Measurements from ENCODE around the gene ZNF185.

- TF ChIP-seq CTCF (IDR thresholded peaks at IDR 0.05; ENCODE audit: low read length) (no peak), EZH2 (optimal IDR thresholded peaks at IDR 0.05; ENCODE audit: low read depth, low read length) (no peak), EZH2phosphoT487 (IDR thresholded peaks at IDR 0.05; ENCODE audit: low read length) (no peak)
Observed at GRCh38 chrX:152892499-152892898, 5.4 kb upstream of the ZNF185 start.

Data from MM.1S (cell line).